VCaP (cell line): Measurements from ENCODE around the gene RAB11B.
"Not testable (repeated sequence)": the region's sequence is repeated elsewhere in the genome, so short reads cannot be mapped to it uniquely, and the experiment has no call there.

Source experiments
- H3K27ac ChIP-seq: fragments of 450-650 bp; 2 replicates; pipeline ENCODE4 v1.5.1; 2017
- CTCF ChIP-seq: fragments of 450-650 bp; conservative IDR thresholded peaks from 2 replicates; pipeline ENCODE4 v1.5.1; 2017; ENCODE audit warnings: mild to moderate bottlenecking, moderate library complexity

The RAB11B gene

GRCh38 chr19:8389891-8390616 lies at the start of gene RAB11B:
TSS of gene RAB11B (plus strand) at chr19:8390360. CDS start at chr19:8390417, 57 bp downstream.
- no peak for TF ChIP-seq CTCF
- peak within 1 kb of the TSS; percentile 94 for H3K27ac ChIP-seq

- not testable (repeated sequence) for H3K27ac ChIP-seq
These were observed 48.7 kb upstream of the RAB11B start for GRCh38 chr19:8341504-8341903.

- H3K27ac ChIP-seq, result no peak overlapping the region
- no peak for TF ChIP-seq CTCF
These were observed 47.9 kb upstream of the RAB11B start for GRCh38 chr19:8342316-8342683.

DNA sequence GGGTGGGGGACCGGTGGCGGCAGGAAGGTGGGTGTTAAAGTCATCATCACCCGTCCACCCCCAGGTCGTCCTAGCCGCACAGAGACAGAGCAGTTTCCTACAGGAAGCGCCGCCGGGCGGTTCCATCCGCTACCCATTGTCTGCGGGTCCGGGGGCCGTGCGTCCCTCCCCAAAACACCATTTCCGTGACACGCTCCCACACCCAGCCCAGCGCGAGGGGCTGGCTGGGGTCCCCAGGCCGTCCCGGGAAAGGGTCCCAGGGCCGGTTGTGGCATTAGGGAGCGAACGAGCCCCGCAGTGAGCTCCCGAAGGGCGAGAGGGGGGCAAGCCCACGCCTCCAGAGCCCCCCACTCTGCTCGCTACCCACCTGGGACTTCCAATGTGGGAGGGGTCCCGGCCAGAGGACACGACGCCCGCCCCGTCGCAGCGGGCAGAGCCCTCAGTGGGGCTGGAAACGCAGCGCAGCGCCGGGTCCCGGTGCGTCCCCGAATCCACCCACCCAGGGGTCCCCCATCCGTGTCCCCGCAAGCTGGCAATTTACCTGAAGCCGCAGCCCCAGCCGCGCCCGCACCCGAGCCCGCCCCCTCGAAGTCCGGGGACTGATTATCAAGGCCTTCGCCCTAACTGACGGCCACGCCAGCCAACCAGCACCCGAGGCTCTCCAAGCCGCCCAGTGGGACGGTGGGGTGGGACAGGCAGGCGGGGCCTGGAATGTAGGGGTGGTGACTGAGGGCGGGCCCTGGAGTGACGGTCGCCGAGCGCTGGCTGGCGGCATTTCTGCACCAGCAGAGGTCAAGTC lies 47.3 kb upstream of the RAB11B start, which contains the start of gene KANK3:
Gene KANK3 (minus strand): TSS at position 579 of the 799 bp plus-strand sequence. CDS start 5,434 bp downstream, outside the sequence.
- H3K27ac ChIP-seq, result no peak within 1 kb of the TSS
- no peak for TF ChIP-seq CTCF

DNA sequence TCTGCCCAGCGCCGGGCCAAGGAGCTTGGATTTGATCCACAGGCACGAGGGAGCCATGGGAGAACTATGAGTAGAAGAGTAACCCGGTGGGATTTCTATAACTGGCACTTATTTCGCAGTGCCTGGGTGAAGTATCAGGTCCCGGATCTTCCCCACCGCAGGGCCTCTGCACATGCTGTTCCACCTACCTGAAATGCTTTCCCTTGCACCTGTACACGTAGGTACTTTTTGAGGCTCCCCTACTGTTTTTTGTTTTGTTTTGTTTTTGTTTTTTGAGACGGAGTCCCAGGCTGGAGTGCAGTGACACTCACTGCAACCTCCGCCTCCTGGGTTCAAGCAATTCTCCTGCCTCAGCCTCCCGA lies 46.7 kb upstream of the RAB11B start:
- no peak overlapping the region for H3K27ac ChIP-seq
- no peak for TF ChIP-seq CTCF

DNA sequence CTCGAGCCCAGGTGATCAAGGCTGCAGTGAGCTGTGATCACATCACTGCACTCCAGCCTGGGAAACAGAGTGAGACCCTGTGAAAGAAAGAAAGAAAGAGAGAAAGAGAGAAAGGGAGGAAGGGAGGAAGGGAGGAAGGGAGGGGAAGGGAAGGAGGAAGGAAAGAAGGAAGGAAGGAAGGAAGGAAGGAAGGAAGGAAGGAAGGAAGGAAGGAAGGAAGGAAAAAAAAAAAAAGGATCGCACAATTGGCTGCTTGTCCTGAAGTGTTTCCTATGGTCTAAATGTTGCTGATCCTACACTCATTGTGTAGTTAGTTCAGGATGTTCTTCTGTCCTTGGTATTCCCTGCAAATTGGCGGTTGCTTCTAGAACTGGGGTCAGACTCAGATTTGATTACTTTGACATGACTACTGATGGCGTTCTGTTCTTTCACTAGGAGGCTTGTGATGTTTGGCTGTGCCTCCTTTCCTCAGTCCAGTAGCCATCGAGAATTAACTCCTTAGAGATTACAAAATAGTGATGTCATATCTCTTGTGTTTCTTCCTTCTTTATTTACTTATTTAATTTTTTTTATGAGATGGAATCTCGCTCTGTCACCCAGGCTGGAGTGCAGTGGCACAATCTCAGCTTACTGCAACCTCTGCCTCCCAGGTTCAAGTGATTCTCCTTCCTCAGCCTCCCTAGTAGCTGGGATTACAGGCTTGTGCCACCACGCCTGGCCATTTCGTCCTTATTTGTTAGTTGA lies 40.4 kb upstream of the RAB11B start:
- H3K27ac ChIP-seq, result not testable (repeated sequence)

GRCh38 chr19:8352134-8352827 lies 37.9 kb upstream of the RAB11B start:
- H3K27ac ChIP-seq, result no peak overlapping the region
- no peak for TF ChIP-seq CTCF

- H3K27ac ChIP-seq, result not testable (repeated sequence)
These were observed 37.3 kb upstream of the RAB11B start for GRCh38 chr19:8352845-8353244.
